A549 (cell line): ENCODE results near the gene PROCA1. TPM values are rescaled to one million over a fixed set of nuclear protein-coding genes. Genes with fewer than 3 reads are reported as not detected.

Source experiments
- ATAC-seq, 2 experiments: fragments of 200-7000 bp in 1 of 2; fragments of >200 bp in 1 of 2; cut with Nextera tagmentation in 1 of 2; cut with Tn5 transposase in 1 of 2; 3 replicates each; pipeline versions ENCODE4 v1.8.0 to v1.9.1; 2018 to 2020; ENCODE audit warnings: mild to moderate bottlenecking in 1 of 2, moderate library complexity in 1 of 2
- CTCF ChIA-PET: fragments of 300-600 bp; sonication (Branson Sonifier 250); formaldehyde crosslinking; extraction: SDS; loops from one replicate; lab custom pipeline; 2021; ENCODE audit warnings: antibody characterized with exemption, inconsistent platforms; lab: Yijun Ruan, JAX
- POLR2A ChIA-PET: fragments of 350-600 bp; formaldehyde crosslinking; extraction: SDS; loops from one replicate; lab custom pipeline; 2021; ENCODE audit warnings: antibody characterized with exemption, inconsistent platforms; lab: Yijun Ruan, JAX
- DNase-seq, 2 experiments: peaks; one replicate each; pipeline versions ENCODE4 v3.0.0 to v3.0.0-alpha.2; 2011 to 2016; ENCODE audit warnings: low read depth in 1 of 2, low spot score in 1 of 2
- FAIRE-seq: peaks from 2 replicates; lab custom pipeline; 2011; peaks lifted over from hg19 to GRCh38; lab: Jason Lieb, UNC
- H3K27ac ChIP-seq, 2 experiments: fragments of >200 bp; sonication (Bioruptor Twin); formaldehyde crosslinking; 3 replicates each; pipeline ENCODE4 v1.5.1; 2016 to 2017
- H3K4me1 ChIP-seq: fragments of >200 bp; sonication (Bioruptor Twin); formaldehyde crosslinking; 3 replicates; pipeline ENCODE4 v1.6.1; 2016
- H3K4me2 ChIP-seq: fragments of >200 bp; sonication (Bioruptor Twin); formaldehyde crosslinking; 3 replicates; pipeline ENCODE4 v1.6.1; 2016
- H3K4me3 ChIP-seq: fragments of >200 bp; sonication (Bioruptor Twin); formaldehyde crosslinking; 3 replicates; pipeline ENCODE4 v1.5.1; 2016
- H3K9me3 ChIP-seq: fragments of >200 bp; sonication (Bioruptor Twin); formaldehyde crosslinking; 3 replicates; pipeline ENCODE4 v1.6.1; 2016
- ATOH8 ChIP-seq: fragments of 250-450 bp; sonication (Bioruptor Pico); IDR thresholded peaks from 2 replicates; pipeline ENCODE4 v1.5.0; 2020; ENCODE audit warnings: low read depth, mild to moderate bottlenecking, moderate library complexity
- CBX2 ChIP-seq: fragments of 200-600 bp; sonication (generic); IDR thresholded peaks from 2 replicates; pipeline ENCODE4 v1.6.1; 2016; ENCODE audit warnings: low read depth, mild to moderate bottlenecking, borderline replicate concordance
- CEBPB ChIP-seq, 2 experiments: fragments of >200 bp in 1 of 2; sonication (Bioruptor Twin) in 1 of 2; formaldehyde crosslinking in 1 of 2; IDR thresholded peaks; 2 replicates each; pipeline ENCODE4 v1.6.1; 2012 to 2016
- CHD4 ChIP-seq: fragments of 200-600 bp; sonication (generic); IDR thresholded peaks from 2 replicates; pipeline ENCODE4 v1.6.1; 2016; ENCODE audit warnings: antibody characterized with exemption, mild to moderate bottlenecking, borderline replicate concordance
- EP300 ChIP-seq, 2 experiments: fragments of >200 bp; sonication (Bioruptor Twin); formaldehyde crosslinking; IDR thresholded peaks; 2 replicates in 1 of 2; 3 replicates in 1 of 2; pipeline ENCODE4 v1.6.1; 2016 to 2017
- FOSL2 ChIP-seq, 2 experiments: fragments of 450-650 bp in 1 of 2; fragments of >200 bp in 1 of 2; sonication (Bioruptor Twin) in 1 of 2; formaldehyde crosslinking; IDR thresholded peaks; 2 replicates each; pipeline versions ENCODE4 v1.5.0 to v1.6.1; 2016 to 2020; ENCODE audit warnings: mild to moderate bottlenecking in 1 of 2, moderate library complexity in 1 of 2
- JUN ChIP-seq, 2 experiments: fragments of >200 bp; sonication (Bioruptor Twin); formaldehyde crosslinking; IDR thresholded peaks; 2 replicates in 1 of 2; 3 replicates in 1 of 2; pipeline ENCODE4 v1.6.1; 2016 to 2017
- JUNB ChIP-seq: fragments of >200 bp; sonication (Bioruptor Twin); formaldehyde crosslinking; IDR thresholded peaks from 2 replicates; pipeline ENCODE4 v1.6.1; 2016
- KDM1A ChIP-seq: fragments of 200-600 bp; sonication (generic); IDR thresholded peaks from 2 replicates; pipeline ENCODE4 v1.6.1; 2016; ENCODE audit warnings: low read depth, mild to moderate bottlenecking
- MAZ ChIP-seq: fragments of 150-350 bp; IDR thresholded peaks from 2 replicates; pipeline ENCODE4 v1.6.1; 2014; ENCODE audit warnings: antibody characterized with exemption, low read depth, low read length, borderline replicate concordance
- MYC ChIP-seq: IDR thresholded peaks from 2 replicates; pipeline ENCODE4 v1.6.1; 2012; ENCODE audit warnings: mild to moderate bottlenecking, inconsistent platforms, low read length, improper control_type of control experiment, borderline replicate concordance
- NFE2L2 ChIP-seq: fragments of 150-350 bp; conservative IDR thresholded peaks from 2 replicates; pipeline ENCODE4 v1.6.1; 2014; ENCODE audit warnings: low read length
- PBX3 ChIP-seq: IDR thresholded peaks from 2 replicates; pipeline ENCODE4 v1.6.1; 2012
- PHF8 ChIP-seq: fragments of 200-600 bp; sonication (generic); IDR thresholded peaks from 2 replicates; pipeline ENCODE4 v1.6.1; 2016; ENCODE audit warnings: low read depth, mild to moderate bottlenecking, antibody characterized with exemption, moderate library complexity, borderline replicate concordance
- RAD21 ChIP-seq, 2 experiments: fragments of >200 bp in 1 of 2; sonication (Bioruptor Twin) in 1 of 2; formaldehyde crosslinking in 1 of 2; IDR thresholded peaks in 1 of 2; conservative IDR thresholded peaks in 1 of 2; 2 replicates in 1 of 2; 3 replicates in 1 of 2; pipeline ENCODE4 v1.6.1; 2012 to 2018; ENCODE audit warnings: inconsistent platforms in 1 of 2
- RARB ChIP-seq: fragments of 250-450 bp; sonication (Bioruptor Pico); IDR thresholded peaks from 2 replicates; pipeline ENCODE4 v1.8.0; 2021; ENCODE audit warnings: mild to moderate bottlenecking, moderate library complexity
- REST ChIP-seq: fragments of 200-600 bp; sonication (generic); IDR thresholded peaks from 2 replicates; pipeline ENCODE4 v1.6.1; 2016; ENCODE audit warnings: antibody characterized with exemption, mild to moderate bottlenecking, moderate library complexity
- SREBF2 ChIP-seq: fragments of 450-650 bp; IDR thresholded peaks from 2 replicates; pipeline ENCODE4 v1.6.1; 2014; ENCODE audit warnings: mild to moderate bottlenecking, moderate library complexity
- TFCP2L1 ChIP-seq: fragments of 250-450 bp; sonication (Bioruptor Pico); IDR thresholded peaks from 2 replicates; pipeline ENCODE4 v1.5.0; 2021; ENCODE audit warnings: mild to moderate bottlenecking
- ZNF302 ChIP-seq: fragments of 250-450 bp; sonication (Bioruptor Pico); IDR thresholded peaks from 2 replicates; pipeline ENCODE4 v1.9.0; 2021; ENCODE audit warnings: inconsistent platforms, mild to moderate bottlenecking, moderate library complexity
- whole genome bisulfite sequencing: methylation state at CpG from one replicate; pipeline ENCODE4 v1.1.6; 2017; ENCODE audit errors: missing lambda C conversion rate; 5-methylcytosine and 5-hydroxymethylcytosine counted together
- polyA plus RNA-seq, 4 experiments: library from polyadenylated mRNA; depleted of rRNA in 3 of 4; stranded (reverse); fragments of >200 nt; fragmentation: RNase III in 1 of 4; extraction: RNeasy Plus Mini Kit Qiagen cat#74134 plus additional on column Dnase treatment in 1 of 4; gene quantifications; 2 replicates in 3 of 4; 3 replicates in 1 of 4; pipeline ENCODE4 v1.2.3, GENCODE V29; 2011 to 2017
- TF ChIP-seq, protein P1 (sequence below): fragments of 250-450 bp; sonication (Bioruptor Pico); IDR thresholded peaks from 2 replicates; pipeline ENCODE4 v1.5.0; 2021; ENCODE audit warnings: mild to moderate bottlenecking, moderate library complexity, borderline replicate concordance
- TF ChIP-seq, protein P2 (sequence below): fragments of >200 bp; sonication (Bioruptor Twin); formaldehyde crosslinking; IDR thresholded peaks from 3 replicates; pipeline ENCODE4 v1.5.1; 2016

Gene PROCA1
- polyA plus RNA-seq, 2 of the 4 experiments (the other 2 are of a cell fraction): 4.0 to 4.9 TPM

DNA sequence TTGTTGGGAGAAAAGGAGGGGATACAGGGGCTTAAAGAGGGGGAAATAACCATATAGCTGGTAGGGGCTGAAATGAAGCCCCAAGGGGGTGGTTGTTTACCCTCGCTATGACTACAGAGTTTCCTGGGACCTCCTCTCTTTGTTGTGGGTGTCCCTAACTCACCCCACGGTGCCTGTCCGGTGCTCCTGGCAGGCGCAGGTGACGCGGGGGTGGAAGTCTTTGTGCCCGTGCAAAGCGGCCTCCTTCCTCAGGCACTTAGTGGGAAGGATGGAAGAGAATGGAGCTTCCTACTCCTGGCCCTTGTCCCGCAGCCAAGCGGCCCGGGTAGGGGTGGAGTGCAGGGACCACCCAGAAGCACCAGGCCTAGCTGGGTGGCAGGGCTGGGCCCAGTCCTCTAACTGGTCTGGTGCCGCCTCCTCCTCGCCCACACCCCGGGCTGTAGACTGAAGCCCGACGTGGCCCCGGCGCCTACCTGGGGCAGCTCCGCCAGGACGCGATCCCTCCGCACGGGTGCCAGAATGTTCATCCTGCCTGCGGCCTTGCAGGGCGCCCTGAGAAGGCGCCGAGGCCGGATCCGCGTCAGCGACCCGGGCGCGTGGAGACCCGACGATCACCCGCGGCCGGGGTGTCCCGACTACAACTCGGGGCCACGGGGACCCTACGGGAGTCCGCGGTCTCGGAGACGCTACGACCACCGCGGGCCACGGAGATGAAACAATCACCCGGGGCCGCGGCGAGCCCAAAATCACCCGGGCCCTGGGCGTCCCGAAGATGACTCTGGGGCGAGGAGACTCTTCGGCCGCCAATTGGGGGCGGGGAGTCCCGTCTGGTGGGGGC, 5.3 kb upstream of the PROCA1 start:
- DNase-seq (peak in 1 of 2 experiments; percentile 55), FAIRE-seq (no peak), ATAC-seq (peak; percentile 2 to 3; a peak in 5 of 6 replicates)
- ChIA-PET CTCF (interaction anchor here (0.5 to 17.6 kb wide), 7 partner anchors 9 to 236 kb away, joined by 3 to 335 read pairs (median 7); partner anchors contain the start of genes BLTP2, SDF2, SUPT6H and TLCD1), POLR2A (interaction anchor here (0.6 to 1.4 kb wide), 4 partner anchors 10 to 72 kb away, joined by 3 to 4 read pairs (median 4); partner anchors contain the start of gene BLTP2)
- Histone ChIP-seq H3K4me1 (peaks cover 29% of the 10 kb centered on the region), H3K4me2 (peak overlapping the region; percentile 90)
- TF ChIP-seq MAZ: no peak
- no peak for TF ChIP-seq CBX2
- TF ChIP-seq REST: no peak
- TF ChIP-seq CHD4: no peak
- TF ChIP-seq ATOH8 (CRISPR knock-in tag): no peak
- no peak for TF ChIP-seq JUN (IDR thresholded peaks at IDR 0.05)
- TF ChIP-seq, protein P1, sequence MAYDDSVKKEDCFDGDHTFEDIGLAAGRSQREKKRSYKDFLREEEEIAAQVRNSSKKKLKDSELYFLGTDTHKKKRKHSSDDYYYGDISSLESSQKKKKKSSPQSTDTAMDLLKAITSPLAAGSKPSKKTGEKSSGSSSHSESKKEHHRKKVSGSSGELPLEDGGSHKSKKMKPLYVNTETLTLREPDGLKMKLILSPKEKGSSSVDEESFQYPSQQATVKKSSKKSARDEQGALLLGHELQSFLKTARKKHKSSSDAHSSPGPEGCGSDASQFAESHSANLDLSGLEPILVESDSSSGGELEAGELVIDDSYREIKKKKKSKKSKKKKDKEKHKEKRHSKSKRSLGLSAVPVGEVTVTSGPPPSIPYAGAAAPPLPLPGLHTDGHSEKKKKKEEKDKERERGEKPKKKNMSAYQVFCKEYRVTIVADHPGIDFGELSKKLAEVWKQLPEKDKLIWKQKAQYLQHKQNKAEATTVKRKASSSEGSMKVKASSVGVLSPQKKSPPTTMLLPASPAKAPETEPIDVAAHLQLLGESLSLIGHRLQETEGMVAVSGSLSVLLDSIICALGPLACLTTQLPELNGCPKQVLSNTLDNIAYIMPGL (CRISPR knock-in tag): no peak
- TF ChIP-seq TFCP2L1 (CRISPR knock-in tag): no peak
- TF ChIP-seq ZNF302 (CRISPR knock-in tag): no peak
- TF ChIP-seq SREBF2: no peak
- TF ChIP-seq, all 56 proteins: peak for 0
- H3K27ac ChIP-seq: peak overlapping the region; percentile 96
- 6% methylated on average over 29 of the region's 63 CpGs for WGBS
- no peaks in the 10 kb centered on the region for H3K9me3 ChIP-seq
- peak overlapping the region; percentile 77 for H3K4me3 ChIP-seq

- H3K4me1 ChIP-seq: peaks cover 29% of the 10 kb centered on the region
- ChIA-PET CTCF (interaction anchor here (1.5 to 17.6 kb wide), 5 partner anchors 11 to 71 kb away, joined by 4 to 335 read pairs (median 31); partner anchors contain the start of genes BLTP2, SDF2, SUPT6H and TLCD1), POLR2A (interaction anchor here (1.3 kb wide), 1 partner anchor 10 kb away, joined by 3 read pairs; no protein-coding TSS in a partner anchor)
- no peaks in the 10 kb centered on the region for H3K9me3 ChIP-seq
- 0 out of 6 replicates have a peak overlapping the region, but pooled peaks of 1 of the 2 experiments have one; percentile 96 for H3K27ac ChIP-seq
- peak overlapping the region; percentile 90; the same call in 2 of the 3 replicates for H3K4me2 ChIP-seq
- H3K4me3 ChIP-seq: no peak overlapping the region
- WGBS: 93% methylated on average over 2 of the region's 2 CpGs
- ATAC-seq (no peak), FAIRE-seq (no peak), DNase-seq (no peak)
- TF ChIP-seq JUN (IDR thresholded peaks at IDR 0.05): no peak
- TF ChIP-seq RAD21 (conservative IDR thresholded peaks at IDR 0.05 in 1 of 2, IDR thresholded peaks at IDR 0.05 in 1 of 2): no peak
- TF ChIP-seq KDM1A: no peak
- no peak for TF ChIP-seq CEBPB (IDR thresholded peaks at IDR 0.05)
- TF ChIP-seq ATOH8 (CRISPR knock-in tag): no peak
- TF ChIP-seq TFCP2L1 (CRISPR knock-in tag): no peak
- TF ChIP-seq MAZ: no peak
- no peak for TF ChIP-seq PBX3
- TF ChIP-seq, protein P2, sequence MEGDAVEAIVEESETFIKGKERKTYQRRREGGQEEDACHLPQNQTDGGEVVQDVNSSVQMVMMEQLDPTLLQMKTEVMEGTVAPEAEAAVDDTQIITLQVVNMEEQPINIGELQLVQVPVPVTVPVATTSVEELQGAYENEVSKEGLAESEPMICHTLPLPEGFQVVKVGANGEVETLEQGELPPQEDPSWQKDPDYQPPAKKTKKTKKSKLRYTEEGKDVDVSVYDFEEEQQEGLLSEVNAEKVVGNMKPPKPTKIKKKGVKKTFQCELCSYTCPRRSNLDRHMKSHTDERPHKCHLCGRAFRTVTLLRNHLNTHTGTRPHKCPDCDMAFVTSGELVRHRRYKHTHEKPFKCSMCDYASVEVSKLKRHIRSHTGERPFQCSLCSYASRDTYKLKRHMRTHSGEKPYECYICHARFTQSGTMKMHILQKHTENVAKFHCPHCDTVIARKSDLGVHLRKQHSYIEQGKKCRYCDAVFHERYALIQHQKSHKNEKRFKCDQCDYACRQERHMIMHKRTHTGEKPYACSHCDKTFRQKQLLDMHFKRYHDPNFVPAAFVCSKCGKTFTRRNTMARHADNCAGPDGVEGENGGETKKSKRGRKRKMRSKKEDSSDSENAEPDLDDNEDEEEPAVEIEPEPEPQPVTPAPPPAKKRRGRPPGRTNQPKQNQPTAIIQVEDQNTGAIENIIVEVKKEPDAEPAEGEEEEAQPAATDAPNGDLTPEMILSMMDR: no peak
- TF ChIP-seq MYC: no peak
- no peak for TF ChIP-seq RARB (CRISPR knock-in tag)
- TF ChIP-seq ZNF302 (CRISPR knock-in tag): no peak
- TF ChIP-seq PHF8: no peak
- TF ChIP-seq JUNB: no peak
- TF ChIP-seq EP300 (IDR thresholded peaks at IDR 0.05): no peak
- TF ChIP-seq NFE2L2: no peak
- TF ChIP-seq FOSL2 (IDR thresholded peaks at IDR 0.05): no peak
- TF ChIP-seq FOSL2 (CRISPR knock-in tag; IDR thresholded peaks at IDR 0.05): no peak
Observed at GRCh38 chr17:28715217-28715616, 3.5 kb upstream of the PROCA1 start.
